Testis (tissue), 2 donors: ENCODE results near the gene MAMSTR.

Source experiments
- POLR2A ChIP-seq: fragments of 450-650 bp; IDR thresholded peaks from one replicate; pipeline ENCODE4 v1.6.1; 2017; ENCODE audit warnings: antibody characterized with exemption, mild to moderate bottlenecking, moderate library complexity
- TF ChIP-seq, protein P1 (sequence below), 3 experiments: fragments of 450-650 bp in 2 of 3; fragments of 200-600 bp in 1 of 3; sonication (generic) in 1 of 3; IDR thresholded peaks; one replicate each; pipeline ENCODE4 v1.5.1; 2016 to 2019; ENCODE audit warnings: antibody characterized with exemption in 3 of 3, mild to moderate bottlenecking in 2 of 3, moderate library complexity in 1 of 3

- TF ChIP-seq, protein P1, sequence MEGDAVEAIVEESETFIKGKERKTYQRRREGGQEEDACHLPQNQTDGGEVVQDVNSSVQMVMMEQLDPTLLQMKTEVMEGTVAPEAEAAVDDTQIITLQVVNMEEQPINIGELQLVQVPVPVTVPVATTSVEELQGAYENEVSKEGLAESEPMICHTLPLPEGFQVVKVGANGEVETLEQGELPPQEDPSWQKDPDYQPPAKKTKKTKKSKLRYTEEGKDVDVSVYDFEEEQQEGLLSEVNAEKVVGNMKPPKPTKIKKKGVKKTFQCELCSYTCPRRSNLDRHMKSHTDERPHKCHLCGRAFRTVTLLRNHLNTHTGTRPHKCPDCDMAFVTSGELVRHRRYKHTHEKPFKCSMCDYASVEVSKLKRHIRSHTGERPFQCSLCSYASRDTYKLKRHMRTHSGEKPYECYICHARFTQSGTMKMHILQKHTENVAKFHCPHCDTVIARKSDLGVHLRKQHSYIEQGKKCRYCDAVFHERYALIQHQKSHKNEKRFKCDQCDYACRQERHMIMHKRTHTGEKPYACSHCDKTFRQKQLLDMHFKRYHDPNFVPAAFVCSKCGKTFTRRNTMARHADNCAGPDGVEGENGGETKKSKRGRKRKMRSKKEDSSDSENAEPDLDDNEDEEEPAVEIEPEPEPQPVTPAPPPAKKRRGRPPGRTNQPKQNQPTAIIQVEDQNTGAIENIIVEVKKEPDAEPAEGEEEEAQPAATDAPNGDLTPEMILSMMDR (IDR thresholded peaks at IDR 0.05), result no peak
- no peak for TF ChIP-seq POLR2A
Measured at GRCh38 chr19:48713864-48714755, 5.4 kb downstream of the MAMSTR start.
